GM15510 (cell line): ENCODE measurements around the gene KDM2B.

Source experiments
- POLR2A ChIP-seq: IDR thresholded peaks from 3 replicates; pipeline ENCODE4 v1.6.1; 2011; ENCODE audit warnings: borderline replicate concordance; ENCODE audit not compliant: insufficient read length; ENCODE audit errors: extremely low read depth

KDM2B gene

GRCh38 chr12:121490401-121491281 lies 90.2 kb downstream of the KDM2B start:
- no peak for TF ChIP-seq POLR2A

GRCh38 chr12:121489874-121490273 lies 90.9 kb downstream of the KDM2B start:
- TF ChIP-seq POLR2A: no peak

DNA sequence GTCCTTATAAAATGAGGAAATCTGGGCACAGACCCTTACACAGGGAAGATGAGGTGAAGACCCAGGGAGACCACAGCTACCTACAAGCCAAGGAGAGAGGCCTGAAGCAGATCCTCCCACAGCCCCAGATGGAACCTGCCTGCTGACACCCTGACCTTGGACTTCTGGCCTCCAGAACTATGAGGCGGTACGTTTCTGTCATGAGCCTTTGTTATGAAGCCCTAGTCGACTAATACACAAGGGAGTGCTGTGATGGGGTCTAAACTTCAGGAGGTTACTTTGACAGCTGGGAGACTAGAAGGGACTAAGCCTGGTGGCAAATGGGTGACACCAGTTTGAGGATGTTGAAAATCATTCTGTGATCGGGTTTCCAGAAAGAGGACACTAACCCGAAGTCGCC lies 95.9 kb downstream of the KDM2B start:
- no peak for TF ChIP-seq POLR2A

- TF ChIP-seq POLR2A: no peak
These were observed 96.9 kb downstream of the KDM2B start for GRCh38 chr12:121483949-121484348.

GRCh38 chr12:121476477-121476876 lies 104.3 kb downstream of the KDM2B start:
- no peak for TF ChIP-seq POLR2A

DNA sequence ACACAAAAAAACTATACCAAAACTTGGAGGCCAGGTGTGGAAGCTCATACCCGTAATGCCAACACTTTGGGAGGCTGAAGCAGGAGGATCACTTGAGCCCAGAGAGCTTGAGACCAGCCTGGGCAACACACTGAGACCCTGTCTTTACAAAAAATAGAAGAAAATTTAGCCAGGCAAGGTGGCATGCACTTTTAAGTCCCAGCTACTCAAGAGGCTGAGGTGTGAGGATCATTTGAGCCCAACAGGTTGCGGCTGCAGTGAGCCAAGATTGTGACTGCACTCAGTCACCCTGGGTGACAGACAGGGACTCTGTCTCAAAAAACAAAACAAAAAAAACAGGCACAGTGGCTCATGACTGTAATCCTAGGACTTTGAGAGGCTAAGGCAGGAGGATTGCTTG lies 105.5 kb downstream of the KDM2B start:
- no peak for TF ChIP-seq POLR2A

- no peak for TF ChIP-seq POLR2A
These were observed 108.5 kb downstream of the KDM2B start for GRCh38 chr12:121472150-121472905.

DNA sequence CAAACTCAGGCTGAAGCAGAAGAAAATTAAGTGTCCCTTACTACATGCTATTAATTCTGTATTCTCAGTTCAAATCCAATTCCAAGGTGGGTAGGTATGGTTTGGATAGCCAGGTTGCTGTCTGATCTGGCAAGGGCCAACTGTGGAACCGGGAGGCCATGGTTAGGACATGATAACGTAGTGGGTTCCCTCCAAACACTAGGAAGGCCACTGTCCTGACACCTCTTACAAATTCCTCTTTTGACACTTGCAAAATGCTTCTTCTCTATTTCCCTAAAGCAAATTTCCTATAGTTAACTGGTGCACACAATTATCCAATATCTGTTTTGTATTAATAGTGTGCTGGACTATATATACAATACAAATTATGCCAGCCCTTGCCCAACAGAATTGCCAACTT lies 110.1 kb downstream of the KDM2B start:
- no peak for TF ChIP-seq POLR2A

GRCh38 chr12:121468499-121468801 lies 112.4 kb downstream of the KDM2B start:
- no peak for TF ChIP-seq POLR2A

DNA sequence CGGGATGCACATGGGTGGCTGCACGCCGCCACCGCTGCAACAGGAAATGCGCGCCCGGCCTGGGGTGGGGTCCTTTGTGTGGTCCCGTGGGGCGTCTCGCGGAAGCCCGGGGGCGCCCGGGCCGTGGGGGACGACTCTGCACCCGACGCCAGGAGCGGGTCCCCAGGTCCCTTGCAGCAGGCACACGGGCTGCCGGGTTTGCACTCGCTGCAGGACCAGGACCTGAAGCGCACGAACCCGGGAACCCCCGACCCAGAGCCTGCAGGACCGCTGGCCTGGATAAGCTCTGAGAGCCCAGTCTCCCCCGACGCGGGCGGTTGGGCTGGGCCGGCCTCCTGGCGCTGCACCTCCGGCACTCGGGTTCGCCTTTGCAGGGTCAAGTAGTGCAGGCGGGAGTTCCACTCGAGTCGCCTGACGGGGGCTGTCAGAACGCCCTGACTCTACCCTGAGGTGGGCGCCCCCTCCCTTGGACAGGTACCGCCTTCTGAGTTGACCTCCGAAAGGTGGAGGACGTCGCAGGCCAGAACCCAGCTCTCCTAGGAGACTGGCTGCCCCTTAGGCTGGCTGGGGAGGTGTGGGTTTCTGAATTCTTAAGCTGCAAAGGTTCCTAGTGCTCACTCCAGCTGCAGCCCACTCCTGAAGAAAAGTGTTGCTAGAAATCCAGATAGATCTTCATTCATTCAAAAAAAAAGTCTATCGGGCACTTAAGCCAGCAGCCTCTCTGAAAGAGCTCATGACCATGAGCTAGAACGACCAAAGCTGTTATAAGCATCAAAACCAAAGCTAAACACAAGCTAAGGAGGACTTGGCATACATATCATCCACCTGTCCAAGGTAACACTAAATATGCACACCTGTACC lies 113.0 kb downstream of the KDM2B start:
- no peak for TF ChIP-seq POLR2A

- TF ChIP-seq POLR2A: peak; percentile 59
These were observed 113.8 kb downstream of the KDM2B start for GRCh38 chr12:121466794-121467637.

- TF ChIP-seq POLR2A: peak; percentile 29
These were observed 114.7 kb downstream of the KDM2B start for GRCh38 chr12:121465921-121466793.

- TF ChIP-seq POLR2A: no peak
These were observed 116.5 kb downstream of the KDM2B start for GRCh38 chr12:121464331-121464730.

GRCh38 chr12:121461048-121461447 lies 119.8 kb downstream of the KDM2B start:
- no peak for TF ChIP-seq POLR2A

- TF ChIP-seq POLR2A: no peak
These were observed 124.3 kb downstream of the KDM2B start for GRCh38 chr12:121456551-121456950.
